ENCODE measurements around the gene ABCF1.

GRCh38 chr6:30611856-30612194, 40.6 kb downstream of the ABCF1 start:
- TF ChIP-seq CTCF (conservative IDR thresholded peaks at IDR 0.05), result no peak
- TF ChIP-seq EZH2 (IDR thresholded peaks at IDR 0.05; ENCODE audit: low read depth), result no peak

Data from PC-9 (cell line).